ENCODE results near the gene TNP2.

TNP2 gene

GRCh38 chr16:11268921-11269375, at the start of gene TNP2:
Gene TNP2 (minus strand): TSS chr16:11269325. CDS start chr16:11269262, 63 bp downstream.
- no peak for DNase-seq (ENCODE audit: low read depth in 2 of 2)

DNA sequence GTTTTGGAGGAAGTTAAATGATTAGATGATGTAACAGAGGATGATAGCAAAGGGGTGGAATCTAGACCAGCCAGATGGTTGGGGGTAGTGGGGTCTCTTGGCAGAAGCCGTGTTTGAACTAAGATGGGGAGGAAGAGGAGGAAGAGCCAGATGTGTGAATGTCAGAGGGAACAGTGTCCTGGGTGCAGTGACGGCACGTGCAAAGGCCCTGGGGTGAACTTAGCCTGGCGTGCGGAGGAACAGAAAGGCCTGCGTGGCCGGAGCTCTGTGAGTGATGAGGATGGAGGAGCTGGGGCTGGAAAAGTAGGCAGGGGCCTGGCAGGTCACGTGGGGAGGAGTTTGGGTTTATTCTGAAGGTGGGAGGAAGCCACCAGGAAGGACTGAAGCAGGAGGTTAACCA, 49.7 kb upstream of the TNP2 start:
- DNase-seq (ENCODE audit: low read depth in 2 of 2), result no peak

GRCh38 chr16:11316331-11317015, 47.3 kb upstream of the TNP2 start:
- DNase-seq (ENCODE audit: low read depth in 2 of 2), result no peak

GRCh38 chr16:11315510-11315909, 46.4 kb upstream of the TNP2 start:
- no peak for DNase-seq (ENCODE audit: low read depth in 2 of 2)

GRCh38 chr16:11314309-11314894, 45.3 kb upstream of the TNP2 start:
- DNase-seq (ENCODE audit: low read depth in 2 of 2), result no peak

DNA sequence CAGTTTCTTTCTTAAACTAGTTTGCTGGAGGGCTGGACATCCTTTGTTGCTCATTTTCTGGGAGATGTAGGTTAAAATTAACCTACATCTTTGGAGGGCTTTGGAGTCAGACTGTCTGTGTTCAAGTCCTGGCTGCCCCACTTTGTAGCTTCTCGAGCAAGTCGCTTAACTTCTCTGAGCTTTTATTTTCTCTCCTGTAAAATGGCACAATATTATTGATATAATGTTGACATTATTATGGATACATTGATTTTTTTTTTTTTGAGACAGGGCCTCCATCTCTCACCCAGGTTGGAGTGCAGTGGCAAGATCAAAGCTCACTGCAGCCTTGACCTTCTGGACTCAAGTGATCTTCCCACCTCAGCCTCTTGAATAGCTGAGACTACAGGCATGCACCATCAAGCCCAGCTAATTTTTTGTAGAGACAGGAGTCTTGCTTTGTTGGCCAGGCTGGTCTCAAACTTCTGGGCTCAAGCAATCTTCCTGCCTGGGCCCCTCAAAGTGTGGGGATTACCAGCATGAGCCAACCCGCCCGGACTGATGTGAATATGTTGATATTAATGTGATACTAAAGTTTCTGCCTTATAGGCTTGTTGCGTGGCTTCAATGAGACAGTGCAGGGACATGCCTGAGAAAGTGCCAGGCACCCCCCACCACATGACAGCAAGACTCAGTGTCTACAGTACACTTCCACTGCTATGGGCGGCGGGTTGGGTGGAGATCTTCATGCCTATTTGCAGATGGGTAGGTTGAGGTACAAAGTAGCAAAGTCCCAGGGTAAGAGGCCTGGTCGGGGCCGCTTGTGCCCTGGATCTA, 44.6 kb upstream of the TNP2 start:
- no peak for DNase-seq (ENCODE audit: low read depth in 2 of 2)

- no peak for DNase-seq (ENCODE audit: low read depth in 2 of 2)
Measured at GRCh38 chr16:11312718-11313492, 43.8 kb upstream of the TNP2 start.

- DNase-seq (ENCODE audit: low read depth in 2 of 2), result no peak
Measured at GRCh38 chr16:11310997-11311561, 42.0 kb upstream of the TNP2 start.

DNA sequence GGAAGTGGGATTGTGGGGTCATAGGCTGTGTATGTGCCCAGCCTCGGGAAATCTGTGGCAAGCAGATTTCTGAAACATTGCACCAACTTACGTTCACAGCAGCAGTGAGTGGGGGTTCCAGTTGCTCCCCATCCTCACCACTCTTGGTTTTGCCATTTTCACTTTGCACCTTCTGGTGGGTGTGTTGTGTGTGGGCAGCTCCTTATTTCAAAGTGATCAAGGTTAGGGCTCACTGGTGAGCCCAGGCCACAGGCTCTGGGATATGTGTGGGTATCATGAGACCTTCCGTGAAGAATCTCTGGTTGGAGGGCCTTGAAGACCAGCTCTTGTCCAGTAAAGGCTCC, 41.5 kb upstream of the TNP2 start:
- DNase-seq (ENCODE audit: low read depth in 2 of 2), result no peak

DNA sequence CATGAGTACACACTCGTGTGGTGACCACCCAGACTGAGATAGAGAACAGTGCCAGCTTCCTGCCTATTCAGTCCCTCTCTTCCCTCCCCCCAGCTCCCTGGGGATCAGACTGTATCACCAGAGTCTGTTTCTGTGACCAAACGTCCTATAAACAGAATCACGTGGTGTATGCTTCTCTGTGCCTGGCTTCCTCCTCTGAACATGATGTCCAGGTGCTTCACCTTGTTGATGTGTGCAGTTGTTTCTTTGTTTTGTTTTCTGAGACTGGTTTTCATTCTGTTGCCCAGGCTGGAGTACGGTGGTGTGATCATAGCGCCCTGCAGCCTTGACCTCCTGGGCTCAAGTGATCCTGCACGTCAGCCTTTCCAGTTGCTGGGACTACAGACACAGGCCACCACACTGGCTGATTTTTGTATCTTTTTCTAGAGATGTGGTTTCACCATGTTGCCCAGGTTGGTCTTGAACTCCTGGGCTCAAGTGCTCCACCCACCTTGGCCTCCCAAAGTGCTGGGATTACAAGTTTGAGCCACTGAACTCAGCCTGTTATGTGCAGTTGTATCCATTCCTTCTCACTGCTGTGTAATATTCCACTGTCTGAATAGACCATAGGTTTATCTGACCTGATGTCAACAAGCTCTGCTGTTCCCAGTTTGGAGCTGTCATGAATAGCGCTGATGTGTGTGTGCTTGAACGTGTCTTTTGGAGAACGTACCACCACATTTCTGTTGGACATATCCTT, 40.9 kb upstream of the TNP2 start:
- no peak for DNase-seq (ENCODE audit: low read depth in 2 of 2)

GRCh38 chr16:11308493-11309283, 39.6 kb upstream of the TNP2 start:
- DNase-seq (ENCODE audit: low read depth in 2 of 2), result no peak

GRCh38 chr16:11307639-11308492, 38.7 kb upstream of the TNP2 start:
- no peak for DNase-seq (ENCODE audit: low read depth in 2 of 2)

DNA sequence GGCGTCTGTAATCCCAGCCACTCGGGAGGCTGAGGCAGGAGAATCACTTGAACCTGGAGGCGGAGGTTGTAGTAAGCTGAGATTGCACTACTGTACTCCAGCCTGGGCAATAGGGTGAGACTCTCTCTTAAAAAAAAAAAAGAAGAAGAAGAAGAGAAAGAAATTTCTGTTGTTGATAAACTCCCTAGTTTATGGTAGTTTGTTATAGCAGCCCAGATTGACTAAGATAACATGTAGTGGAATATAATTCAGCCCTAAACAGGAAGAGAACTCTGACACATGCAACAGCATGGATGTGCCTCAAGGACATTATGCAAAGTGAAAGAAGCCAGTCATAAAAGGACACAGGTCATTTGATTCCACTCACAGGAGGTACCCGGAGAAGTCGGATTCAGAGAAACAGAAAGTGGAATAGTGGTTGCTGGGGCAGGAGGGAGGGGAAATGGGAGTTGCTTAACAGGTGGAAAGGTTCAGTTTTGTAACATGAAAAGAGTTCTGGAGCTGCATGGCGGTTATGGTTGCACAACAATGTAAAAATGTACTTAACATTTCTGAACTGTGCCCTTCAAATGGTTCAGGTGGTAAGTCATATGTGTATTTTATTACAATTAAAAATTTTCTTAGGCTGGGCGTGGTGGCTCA, 38.0 kb upstream of the TNP2 start:
- no peak for DNase-seq (ENCODE audit: low read depth in 2 of 2)

- no peak for DNase-seq (ENCODE audit: low read depth in 2 of 2)
Measured at GRCh38 chr16:11306381-11306780, 37.3 kb upstream of the TNP2 start.

DNA sequence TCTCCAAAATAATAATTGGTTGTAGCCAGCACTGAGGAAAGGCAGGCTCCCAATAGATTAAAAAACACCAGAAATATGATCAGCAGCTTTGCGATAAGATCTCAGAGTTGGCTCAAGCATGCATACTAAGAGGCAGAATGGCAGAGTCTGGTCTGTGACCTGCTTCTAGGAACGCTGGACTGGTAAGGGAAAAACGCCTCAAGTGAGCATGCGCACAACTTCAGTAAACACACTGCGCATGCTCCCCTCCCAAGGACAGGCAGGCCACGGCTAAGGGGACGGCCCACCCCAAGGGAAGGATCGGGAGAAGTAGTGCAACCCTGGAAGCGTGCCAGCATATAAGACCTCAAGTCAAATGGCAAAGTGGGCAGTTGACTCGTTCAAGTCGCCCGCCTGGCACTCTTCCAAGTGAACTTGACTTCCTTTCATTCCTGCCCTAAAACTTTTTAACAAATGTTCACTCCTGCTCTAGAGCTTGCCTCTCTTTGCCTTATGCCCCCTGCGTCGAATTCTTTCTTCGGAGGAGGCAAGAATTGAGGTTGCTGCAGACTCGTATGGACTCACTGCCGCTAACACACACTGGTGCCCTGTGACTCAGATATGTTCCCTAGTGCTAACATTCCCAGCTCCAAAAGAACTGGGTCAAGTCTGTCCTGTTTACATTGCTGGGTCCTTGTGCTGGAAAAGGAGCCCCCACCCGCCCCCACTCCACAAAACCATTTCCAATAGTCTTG, 34.4 kb upstream of the TNP2 start:
- no peak for DNase-seq (ENCODE audit: low read depth in 2 of 2)

DNA sequence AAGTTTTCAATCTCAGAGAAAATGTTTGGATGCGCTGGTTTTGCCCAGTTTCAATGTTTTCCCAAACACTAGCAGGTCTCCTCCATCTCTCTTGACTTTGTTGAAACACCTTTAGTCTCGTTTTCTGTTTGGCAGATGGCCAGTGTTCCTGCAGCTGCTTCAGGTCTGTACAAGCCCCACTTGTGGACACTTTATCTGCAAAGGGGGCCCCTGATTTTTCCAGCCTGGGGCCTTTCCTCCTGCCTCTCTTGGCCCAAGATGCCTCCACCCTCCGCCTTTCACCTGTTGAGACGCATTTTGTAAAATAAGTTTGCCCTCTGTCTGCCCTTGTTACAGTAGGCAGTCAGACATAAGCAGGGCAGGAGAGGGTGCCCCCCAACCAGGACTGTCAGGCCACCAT, 33.9 kb upstream of the TNP2 start:
- no peak for DNase-seq (ENCODE audit: low read depth in 2 of 2)

- DNase-seq (ENCODE audit: low read depth in 2 of 2), result no peak
Measured at GRCh38 chr16:11301645-11302501, 32.7 kb upstream of the TNP2 start.
